Stromal cell of bone marrow (primary cell): Measurements from ENCODE around the gene TMOD1.
A peak's percentile ranks its signal among the peaks of the same experiment; 100 is the strongest.
"Not testable (repeated sequence)": the region's sequence is repeated elsewhere in the genome, so short reads cannot be mapped to it uniquely, and the experiment has no call there.

Experiments
- DNase-seq: peaks from one replicate; pipeline ENCODE4 v3.0.0-alpha.2; 2012; ENCODE audit warnings: low read depth

TMOD1 gene

DNA sequence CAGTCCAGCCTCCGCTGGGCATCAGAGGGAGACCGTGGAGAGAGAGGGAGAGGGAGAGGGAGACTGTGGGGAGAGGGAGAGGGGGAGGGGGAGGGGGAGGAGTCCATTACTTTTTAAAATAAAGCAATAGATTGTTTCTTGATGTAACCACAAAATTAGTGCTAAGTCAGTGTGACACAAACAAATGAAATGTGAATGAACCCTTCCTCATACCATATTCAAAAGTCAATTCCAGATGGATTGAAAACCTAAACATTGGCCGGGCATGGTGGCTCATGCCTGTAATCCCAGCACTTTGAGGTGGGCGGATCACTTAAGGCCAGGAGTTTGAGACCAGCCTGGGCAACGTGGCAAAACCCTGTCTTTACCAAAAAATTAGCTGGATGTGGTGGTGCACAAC lies 2.6 kb upstream of the TMOD1 start:
- not testable (repeated sequence) for DNase-seq

DNA sequence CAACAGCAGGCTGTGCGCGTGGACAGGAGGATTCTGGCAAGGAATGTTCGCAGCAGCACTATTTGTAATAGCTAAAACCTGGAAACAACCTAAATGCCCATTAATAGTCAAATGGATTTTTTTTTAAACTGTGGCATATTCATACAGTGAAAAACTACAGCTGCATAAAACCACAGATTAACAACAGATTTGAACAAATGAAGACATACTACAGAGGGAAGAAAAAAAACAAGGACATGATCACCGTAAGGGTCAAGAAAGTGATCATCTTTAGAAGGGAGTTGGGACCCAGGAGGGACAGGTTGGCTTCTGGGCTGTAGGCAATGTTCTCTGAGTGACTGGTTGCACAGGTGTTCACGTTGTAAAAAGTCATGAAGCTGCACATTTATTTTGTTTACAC lies 1.2 kb upstream of the TMOD1 start:
- DNase-seq: no peak

DNA sequence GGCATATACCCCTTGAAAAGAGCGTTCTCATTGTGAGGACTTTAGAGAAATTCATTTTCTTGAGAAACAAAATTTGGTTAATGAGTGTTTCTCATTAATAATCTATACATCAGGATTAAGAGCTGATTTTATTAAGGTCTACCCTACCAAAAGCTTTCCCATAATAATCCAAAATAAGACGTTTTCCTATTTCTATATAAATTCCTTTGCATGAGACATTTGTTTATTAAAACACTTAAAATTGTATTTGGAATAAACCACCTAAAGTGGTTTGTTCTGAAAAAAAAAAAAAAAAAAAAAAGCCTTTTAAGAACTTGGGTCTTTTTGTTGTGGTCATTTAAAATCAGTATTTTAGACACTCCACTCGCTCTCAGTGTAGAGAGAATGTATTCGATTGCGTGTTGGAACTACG lies 695 bp upstream of the TMOD1 start:
- no peak for DNase-seq

DNA sequence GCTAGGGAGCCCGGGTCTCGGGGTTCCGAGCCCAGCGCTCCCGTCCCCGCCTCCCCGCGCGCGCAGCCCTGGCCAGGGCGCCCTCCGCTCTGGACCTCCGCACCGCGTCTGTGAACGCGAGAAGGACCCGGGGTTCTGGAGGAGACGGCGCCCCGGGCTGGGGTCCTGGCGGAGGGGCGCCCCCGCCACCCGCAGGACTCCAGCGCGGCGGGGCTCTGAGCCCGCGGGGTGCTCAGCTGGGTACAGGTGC lies 431 bp downstream of the TMOD1 start:
- no peak for DNase-seq

DNA sequence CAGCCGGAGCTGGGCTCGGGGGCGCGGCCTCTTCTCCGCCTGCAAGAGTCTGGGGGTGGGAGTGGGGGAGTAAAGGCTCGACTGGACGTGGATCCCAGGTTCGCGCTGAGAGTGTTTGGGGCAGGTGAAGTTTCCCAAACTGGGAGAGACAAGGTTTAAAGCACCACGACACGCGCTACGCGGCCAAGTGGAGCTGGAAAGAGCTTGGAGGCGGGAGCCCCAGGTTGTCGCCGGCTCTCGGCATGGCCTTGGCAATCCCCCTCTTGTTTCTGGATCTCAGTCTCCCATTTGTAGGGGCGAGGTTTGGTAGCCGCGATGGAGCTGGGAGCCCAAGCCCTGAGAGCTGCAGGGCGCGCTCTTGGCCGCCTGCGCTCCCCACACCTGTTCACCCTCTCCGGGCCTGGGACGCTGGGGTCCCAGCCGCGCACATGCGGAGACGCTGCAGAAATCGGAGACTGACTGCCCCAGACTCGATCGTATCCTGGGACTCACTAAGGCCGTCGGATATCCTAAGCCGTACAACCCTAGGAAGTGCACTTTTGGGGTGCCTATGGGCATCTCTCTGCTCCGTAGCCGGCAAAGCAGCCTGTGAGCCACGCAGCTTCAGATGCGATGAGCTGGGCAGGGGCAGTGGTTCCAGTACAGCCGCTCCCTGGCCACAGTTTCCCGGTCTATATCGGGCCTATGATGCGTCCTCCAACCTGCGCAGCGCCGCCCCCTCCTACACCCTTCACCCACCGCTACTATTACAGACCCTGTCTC lies 937 bp downstream of the TMOD1 start:
- no peak for DNase-seq

DNA sequence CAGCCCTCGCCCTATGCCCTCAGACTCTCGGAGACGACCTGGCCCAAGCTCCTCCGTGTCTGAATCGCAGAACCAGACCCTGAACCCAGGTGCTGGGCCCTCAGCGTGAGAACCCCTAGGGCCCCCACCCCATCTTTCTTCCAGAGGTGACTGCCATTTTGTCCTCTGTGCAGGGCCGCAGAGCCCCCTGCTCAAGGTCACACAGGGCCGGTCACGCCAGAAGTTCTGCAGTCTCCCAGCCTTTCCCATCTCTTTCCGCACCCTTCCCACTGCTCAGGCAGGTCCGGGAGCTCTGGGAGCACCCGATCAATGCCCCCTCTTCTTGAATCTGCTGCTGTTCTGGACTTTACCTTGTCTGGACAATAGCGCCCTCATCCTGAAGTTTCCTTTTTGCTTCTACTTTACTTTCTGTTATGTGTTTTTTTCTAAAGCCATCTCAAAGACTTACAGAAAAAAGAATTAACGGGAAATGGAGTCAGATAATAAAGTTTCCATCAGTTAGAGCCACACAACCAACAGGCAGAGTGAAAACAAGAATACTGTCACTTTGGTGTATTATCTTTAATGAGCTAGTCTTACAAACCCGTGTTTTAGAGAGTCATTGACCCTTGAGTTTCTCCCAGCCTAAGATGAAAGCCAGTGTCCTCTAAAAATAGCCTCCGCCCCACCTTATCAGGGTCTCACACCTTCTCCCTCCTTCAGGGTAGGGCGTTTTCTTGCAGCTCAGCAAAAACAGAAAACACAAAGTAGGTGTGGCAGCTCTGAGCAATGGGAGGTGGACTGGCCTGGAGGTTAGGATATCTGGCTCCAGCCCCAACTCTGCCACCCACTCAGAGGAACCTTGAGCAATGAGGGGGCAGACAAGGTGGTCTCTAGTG lies 1.8 kb downstream of the TMOD1 start:
- no peak for DNase-seq

DNA sequence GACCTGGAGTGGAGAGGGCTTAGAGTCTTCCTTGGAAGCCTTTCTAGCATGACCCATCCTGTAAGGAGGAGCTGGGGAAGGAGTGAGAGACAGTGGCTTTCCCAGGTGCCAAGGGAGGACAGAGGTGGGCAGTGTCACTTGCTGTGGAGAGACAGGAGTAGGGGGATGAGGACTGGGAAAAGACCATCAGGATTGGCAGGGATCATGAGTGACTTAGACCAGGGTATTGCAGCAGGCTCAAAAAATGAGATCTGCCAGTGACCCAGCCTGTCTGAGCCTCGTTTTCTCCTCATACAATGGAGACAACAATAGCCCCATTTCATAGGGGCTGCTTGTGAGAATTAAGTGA lies 2.4 kb downstream of the TMOD1 start:
- DNase-seq: no peak

DNA sequence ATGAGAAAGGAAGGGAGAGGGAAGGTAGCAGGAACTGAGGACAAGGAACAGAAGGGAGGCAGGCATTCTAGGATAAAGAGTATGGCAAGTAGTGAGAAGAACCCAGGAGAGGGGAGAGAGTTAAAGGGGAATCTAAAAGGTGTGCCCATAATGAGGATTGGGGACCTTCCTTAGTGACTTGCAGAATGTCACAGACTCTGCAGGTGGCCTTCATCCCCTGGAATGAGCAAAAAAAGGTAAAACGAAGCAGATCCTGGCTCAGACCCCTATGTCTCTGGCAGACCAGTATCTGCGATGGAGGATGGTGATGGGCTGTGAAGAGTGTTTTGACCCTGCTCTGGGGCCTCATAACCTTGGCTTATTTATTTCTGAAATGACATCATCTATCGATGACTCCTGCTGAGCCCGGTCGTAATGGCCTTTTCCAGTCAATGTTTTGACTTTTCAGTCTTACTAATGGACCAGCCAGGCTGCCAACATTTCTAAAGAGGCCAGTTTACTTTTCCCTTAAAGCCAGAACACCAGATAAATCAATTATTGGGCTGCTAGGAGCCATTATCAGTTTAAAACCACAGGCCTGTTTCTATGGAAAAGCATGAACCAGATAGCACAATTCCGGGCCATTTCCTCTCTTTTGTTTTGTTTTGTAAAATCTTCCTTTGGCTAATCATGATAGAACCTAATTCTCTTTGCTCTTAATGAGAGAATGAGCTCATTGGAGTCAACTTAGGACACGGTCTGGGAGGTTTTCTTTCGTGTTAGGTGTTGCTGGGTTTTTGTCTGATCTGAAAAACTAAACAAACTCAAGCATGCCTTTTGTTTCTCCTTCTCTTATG lies 3.1 kb downstream of the TMOD1 start:
- DNase-seq: no peak

DNA sequence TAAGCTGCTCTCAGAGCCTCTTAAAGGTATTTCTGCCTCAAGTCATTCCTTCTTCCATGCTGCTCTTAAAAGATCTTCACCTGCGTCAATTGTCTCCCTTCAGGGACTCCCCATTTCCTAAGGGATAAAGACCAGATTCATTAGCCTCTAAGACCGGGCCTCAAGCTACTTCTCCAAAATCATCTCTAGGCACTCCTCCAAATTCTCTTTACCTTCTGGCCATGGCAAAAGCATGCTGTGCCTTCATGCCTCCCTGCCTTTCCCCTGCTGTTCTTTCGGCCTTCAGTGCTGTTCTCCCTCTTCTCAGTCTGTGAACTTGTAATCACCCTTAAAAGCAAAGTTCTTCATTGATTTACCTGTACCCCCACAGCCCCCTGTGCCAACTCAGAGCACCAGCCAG lies 4.4 kb downstream of the TMOD1 start:
- DNase-seq: no peak

DNA sequence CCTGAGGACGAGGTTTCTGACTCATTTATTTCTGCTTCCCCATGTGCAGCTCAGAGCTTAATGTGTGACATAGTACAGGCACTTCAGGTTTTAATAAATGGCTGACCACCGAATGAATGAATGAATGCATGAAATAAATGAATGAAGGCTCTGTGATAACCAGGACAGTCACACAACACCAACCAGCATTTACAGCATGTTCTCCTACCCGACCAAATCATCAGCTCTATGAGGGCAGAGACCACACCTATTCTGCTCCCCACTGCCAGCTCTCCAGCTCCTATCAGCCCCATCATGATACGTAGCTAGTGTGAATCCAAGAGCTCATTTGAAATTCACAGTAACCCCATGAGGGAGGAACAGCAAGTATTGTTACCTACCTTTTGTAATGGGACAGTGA lies 4.8 kb downstream of the TMOD1 start:
- no peak for DNase-seq

DNA sequence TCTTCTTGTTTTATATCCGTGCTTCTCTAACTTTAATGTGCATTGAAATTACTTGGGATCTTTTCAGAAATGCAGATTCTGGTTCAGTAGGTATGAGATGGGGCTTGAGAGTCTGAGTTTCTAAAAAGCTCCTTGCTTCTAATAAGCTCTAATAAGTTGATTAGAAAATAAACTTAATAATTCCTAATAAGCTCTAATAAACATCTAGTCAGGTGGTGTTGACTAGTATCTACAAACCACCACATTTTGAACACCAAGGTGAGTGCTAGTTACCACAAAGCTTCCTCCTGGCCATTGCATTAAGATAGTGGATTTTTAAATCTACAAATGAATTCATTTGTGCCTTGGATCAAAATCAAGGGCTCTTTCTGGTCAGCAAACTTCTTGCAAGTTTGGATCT lies 5.3 kb downstream of the TMOD1 start:
- DNase-seq: no peak

DNA sequence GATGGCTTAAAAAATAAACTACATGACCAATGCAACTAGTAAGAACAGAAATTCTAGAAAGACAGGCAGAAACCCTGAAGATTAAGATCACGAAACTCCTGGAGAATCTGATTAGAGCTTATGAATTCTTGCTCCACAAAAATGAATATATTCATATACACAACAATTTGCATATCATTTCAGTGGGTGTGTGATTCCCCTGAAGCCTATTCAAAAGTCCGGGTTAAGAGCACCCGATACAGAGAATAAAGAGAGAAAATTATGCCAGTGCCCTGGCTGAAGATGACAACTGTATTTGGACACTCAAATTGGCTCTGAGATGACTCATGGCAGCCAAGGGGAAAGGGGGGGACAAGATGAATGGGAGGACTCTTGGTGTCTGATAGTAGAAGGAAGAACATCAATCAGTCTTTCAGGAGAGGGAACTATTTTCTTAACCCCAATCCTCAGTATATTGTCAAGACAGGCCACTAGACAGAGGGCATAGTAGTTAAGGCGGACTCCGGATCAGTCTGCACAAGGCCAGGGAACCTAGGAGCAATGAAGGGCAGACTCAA lies 6.0 kb downstream of the TMOD1 start:
- DNase-seq: no peak

DNA sequence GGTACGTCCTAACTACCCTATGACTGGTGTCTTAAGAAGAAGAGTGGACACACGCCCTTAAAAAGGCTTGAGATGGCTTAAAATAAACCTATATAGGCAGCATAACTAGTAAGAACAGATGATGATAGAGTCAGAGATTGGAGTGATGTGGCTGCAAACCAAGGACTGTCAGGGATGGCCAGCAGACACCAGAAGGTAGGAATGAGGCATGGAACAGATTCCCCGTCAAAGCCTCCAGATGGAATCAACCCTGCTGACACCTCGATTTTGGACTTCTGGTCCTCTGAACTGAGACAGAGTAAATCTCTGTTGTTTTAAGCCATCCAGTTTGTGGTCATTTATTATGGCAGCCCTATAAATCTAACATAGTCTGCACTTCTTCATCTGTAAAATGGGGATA lies 7.4 kb downstream of the TMOD1 start:
- no peak for DNase-seq

DNA sequence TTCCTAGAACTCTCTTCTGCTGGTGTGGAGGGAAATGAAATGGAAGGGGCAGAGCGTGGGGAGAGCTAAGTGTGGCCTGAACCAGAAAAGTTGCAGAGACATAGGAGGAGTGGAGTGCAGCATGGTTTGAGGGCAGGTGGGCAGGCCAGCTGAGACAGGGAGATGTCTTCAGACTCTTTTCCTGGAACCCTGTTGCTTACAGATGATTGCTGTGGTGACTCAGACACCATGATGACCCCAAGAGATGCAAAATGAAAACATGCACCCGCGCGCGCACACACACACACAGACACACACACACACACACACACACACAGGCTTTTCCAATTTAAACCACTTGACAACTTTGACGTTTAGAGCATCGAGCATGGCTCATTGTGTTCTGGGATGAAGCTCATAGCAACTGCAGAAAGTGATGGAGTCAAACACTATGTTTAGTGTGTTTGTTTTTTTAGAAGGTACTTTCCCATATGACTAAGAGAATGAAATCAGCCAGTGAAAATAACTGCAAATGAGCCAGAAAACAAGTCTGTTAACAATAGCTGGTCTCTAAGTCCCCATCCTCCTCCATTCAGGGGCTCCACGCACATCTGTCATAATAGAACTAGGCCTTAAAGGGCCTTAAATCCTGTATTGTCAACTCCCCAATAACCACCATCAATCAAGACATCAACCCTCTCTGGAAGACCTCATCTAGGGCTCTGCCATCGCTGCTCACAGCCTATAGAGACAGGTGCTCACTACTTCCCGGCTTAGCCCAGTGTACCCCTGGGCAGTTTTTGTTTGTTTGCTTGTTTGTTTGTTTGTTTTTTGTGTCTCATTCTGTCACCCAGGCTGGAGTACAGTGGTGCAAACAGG lies 9.6 kb downstream of the TMOD1 start:
- DNase-seq: peak; percentile 63

DNA sequence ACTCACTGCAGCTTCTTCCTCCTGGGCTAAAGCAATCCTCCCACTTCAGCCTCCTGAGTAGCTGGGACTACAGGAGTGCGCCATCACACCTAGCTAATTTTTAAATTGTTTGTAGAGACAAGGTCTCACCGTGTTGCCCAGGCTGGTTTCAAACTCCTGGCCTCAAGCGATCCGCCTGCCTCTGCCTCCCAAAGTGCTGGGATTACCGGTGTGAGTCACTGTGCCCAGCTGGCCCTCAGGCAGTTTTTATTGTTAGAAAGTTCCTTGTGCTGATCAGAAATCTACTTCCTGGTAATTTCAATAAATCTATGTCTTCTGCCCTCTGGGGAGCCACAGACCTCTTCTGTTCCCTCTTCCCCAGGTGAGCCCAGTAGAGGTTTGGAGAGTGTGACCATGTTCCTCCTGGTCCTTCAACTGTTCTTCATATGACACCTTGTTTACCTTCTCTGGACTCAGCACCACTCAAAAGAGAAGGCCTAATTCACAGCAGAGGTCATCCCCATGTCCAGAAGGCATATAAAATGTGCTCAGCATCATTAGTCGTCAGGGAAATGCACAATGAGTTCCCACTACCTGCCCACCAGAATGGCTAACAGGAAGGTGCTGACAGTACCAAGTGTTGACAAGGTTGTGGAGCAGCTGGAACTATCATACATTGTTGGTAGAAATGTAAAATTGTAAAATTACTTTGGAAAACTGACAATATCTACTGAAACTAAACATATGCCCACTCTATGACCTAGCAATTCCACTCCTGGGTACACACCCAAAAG lies 10.4 kb downstream of the TMOD1 start:
- DNase-seq: no peak

DNA sequence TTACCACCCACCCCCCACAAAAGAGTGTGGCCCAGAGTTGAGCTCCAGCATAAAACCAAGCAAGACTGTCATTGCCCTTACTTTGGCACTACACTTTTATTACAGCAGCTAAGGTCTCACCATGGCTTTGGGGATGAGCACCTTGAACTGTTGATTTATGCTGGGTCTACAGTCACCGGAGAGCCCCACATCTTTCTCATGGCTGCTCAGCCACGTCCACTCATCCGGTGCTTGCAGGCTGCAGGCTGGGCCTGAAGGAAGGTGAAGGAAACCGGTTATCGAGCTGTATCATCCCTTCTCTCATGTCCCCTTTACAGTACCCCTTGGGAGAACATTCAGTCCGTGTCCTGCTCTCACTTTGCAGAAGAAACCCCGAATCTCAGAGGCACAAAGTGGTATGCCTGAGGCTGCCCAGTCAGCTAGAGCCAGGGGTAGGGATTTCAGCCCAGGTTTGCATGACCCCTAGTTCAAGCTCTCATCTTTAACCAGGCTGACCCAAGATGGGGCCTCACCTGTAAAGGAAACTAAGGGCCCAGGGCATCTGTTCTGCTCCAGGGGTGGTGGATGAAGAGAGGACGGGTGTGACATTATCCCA lies 11.6 kb downstream of the TMOD1 start:
- DNase-seq: no peak

DNA sequence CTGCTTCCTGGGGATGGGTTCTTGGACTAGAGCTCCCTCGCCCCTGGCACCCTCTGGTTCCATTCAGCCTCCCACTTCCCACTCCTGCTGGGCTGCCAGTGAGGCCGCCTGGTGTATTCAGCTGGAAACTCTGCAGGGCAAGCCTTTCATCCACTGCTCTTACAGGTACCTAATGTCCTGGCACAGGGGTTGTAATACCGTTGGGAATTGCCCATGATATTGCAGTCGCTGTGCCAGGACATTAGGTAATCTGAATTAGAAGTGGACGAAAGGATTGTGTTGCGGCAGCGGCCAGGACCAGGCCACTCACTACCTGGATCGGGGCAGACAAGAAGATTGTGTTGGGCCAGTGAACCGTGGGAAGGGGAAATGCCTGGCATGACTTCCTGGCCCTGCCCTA lies 13.1 kb downstream of the TMOD1 start:
- no peak for DNase-seq

DNA sequence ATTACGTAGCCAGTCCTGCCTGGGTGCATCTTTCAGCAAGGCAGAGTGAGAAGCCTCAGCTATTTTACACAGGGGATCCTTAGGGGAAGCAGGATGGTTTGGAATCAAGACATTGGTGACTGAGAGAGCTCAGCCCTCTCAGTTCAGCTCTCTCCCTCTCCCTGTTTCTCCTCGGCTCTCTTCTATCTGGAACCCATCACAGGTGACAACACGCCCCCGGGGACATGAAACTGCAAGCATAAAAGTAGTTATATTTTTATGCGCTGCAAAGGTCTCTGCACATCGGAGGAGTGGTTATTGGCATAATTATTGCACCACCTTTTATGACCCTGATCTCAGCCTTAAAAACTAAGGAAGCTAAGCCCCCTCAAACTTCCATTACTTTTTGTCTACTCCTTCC lies 14.2 kb downstream of the TMOD1 start:
- no peak for DNase-seq

DNA sequence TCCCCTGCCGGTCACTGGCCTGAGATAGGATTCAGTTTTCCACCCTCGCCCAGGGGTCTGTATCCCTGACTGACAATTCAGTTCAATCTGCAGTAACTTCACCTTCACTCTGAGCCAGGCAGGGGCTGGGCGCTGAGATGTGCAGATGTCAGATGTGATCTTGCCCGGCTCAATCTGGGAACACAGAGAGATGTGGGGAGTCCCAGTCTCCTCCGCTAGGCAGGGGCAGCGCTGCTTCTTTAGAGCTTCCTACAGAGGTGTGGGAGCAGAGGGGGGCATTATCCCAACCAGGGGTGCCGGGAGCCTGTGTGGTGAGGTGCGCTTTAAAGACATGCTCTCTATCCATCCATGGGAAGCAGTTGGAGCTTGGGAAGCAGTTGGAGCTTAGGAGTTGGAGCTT lies 14.6 kb downstream of the TMOD1 start:
- no peak for DNase-seq

DNA sequence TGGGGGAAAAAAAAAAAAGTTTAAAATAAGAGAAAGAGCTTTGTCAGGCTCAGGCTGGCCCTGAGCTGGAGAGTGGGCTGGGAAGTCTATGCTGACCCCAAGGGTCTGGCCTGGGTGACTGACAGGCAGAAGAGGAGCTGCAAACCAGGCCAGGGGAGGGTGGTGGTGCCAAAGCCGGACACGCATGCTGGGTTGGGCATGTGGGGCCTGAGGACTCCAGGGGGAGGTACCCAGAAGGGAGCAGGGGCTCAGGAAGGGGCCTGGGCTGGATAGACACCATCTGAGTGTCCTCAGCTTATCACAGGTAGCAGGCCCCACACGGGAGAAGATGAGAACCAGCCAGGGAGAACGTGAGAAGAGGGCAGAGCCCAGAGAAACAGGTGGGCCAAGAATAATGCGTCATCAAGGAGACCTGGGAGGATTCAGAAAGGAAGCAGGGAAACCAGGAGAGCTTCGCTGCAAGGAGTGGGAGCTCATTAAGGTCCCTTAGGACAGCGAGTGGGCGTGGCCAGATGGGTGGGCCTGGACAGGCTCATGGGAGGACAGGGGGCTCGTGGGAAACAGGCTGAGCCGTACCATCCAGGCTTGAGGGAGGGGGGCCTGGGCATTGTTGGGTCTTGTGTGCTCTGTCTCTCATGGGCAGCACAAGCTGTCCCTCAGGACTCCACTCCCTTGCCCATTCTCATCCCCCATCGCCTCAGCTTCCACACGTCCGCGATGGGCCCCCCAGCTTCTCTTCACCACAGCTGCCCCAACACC lies 16.0 kb downstream of the TMOD1 start:
- DNase-seq: no peak
